Bone marrow (tissue), 2 donors: ENCODE results near the gene RBM22.
A peak's percentile ranks its signal among the peaks of the same experiment; 100 is the strongest.
"Not testable (repeated sequence)": the region's sequence is repeated elsewhere in the genome, so short reads cannot be mapped to it uniquely, and the experiment has no call there.

Source experiments
- DNase-seq, 2 donors: peaks; one replicate each; lab custom pipeline; 2025; lab: John Stamatoyannopoulos, UW

RBM22 gene

DNA sequence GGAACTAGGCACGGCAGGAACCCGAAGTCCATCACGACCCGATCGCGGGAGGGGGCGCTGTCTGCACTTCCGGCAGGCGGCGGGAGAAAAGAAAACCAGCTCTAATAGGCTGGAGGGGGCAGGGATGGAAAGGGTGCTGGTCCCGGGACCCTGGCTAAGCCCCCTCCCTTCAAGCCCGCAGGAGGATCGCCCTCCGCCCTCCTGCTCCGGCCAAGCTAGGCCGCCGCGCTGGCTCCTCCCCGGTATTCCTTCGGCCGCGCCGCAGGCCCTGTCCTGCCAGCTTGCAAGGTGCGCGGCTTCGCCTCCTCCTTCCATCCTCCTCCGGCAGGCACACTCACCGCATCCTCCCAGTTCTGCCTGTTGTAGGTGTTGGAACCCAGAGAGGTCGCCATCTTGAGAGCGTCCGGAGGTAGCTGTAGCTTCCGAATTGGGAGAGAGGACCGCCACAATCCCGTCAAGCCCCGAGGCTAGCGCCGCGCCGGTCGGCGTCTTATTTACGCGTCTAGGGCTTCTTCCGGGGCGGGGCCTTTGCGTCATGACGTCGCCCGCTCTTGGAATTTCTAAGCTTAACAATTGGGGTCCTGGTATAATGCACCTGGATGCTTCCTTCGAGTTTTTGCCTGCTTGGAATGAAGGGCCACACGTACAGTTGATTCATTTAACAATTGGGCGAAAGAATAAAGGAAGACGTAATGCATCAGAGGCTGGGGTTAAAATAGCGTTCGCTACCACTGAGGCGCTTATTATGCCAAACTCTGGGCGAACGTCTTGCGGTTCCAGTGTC, at the start of gene RBM22:
Gene RBM22 (minus strand): TSS at position 469 of the 784 bp plus-strand sequence. CDS start 77 bp downstream, at position 392.
- peak; percentile 75 to 80 for DNase-seq

DNA sequence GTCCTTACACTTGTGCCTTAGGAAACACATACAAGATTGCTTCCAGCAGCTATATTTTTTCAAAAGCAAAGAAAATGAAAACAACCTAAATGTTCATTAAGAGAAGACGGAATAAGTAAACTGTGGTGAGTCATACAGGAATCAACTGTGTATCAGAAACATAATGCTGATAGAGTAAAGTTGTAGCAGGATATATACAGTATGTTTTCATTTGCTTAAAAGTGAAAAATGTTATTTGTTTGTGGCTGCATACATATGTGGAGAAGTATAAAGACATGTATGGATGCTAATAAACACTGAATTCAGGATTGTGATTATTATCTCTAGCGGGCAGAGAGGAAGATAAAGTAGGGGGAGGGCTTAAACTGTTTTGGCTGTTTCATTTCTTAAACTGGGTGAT, 49.6 kb upstream of the RBM22 start:
- no peak for DNase-seq

DNA sequence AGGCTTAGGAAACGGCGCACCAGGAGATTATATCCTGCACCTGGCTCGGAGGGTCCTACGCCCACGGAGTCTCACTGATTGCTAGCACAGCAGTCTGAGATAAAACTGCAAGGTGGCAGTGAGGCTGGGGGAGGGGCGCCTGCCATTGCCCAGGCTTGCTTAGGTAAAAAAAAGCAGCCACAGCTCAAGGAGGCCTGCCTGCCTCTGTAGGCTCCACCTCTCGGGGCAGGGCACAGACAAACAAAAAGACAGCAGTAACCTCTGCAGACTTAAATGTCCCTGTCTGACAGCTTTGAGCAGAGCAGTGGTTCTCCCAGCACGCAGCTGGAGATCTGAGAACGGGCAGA, 42.3 kb upstream of the RBM22 start:
- not testable (repeated sequence) for DNase-seq

GRCh38 chr5:150742455-150743141, 41.7 kb upstream of the RBM22 start:
- not testable (repeated sequence) for DNase-seq

- no peak for DNase-seq
Measured at GRCh38 chr5:150740992-150741391, 40.1 kb upstream of the RBM22 start.

- no peak for DNase-seq
Measured at GRCh38 chr5:150738862-150739261, 38.0 kb upstream of the RBM22 start.

DNA sequence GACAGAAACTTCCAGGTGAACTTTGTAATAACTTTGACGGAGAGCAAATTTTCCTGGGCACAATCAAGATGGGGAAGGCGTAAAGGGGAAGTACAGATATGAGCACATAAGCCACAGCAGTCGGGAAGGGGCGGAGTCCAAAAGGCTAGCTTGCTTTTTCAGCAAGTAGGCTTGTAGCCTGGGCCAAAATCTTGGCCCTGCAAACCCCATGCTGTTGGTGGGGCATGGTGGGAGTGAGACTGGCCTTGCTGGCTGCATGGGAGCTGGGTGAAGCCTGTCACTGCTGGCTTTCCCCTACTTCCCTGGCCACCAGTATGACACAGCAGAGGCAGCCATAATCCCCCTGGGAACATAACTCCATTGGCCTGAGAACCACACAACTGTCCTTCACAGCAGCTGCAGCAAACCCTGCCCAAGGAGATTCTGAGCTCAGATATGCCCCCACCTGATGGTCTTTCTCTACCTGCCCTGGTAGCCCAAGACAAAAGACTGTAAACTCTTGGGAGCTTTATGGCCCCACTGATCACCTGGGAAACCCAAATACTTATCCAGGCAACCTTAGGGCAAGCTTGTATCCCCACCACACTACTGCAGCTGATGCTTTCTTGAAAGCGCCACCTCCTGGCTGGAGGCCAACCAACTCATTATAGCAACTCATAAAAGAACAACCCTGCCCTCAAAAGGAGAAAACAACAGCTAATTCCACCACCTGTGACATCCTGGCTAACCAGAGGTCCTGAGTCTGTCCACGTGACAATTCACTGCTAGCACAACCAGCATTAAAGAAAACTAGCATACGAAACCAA, 33.9 kb upstream of the RBM22 start:
- peak; percentile 29 to 51 for DNase-seq

DNA sequence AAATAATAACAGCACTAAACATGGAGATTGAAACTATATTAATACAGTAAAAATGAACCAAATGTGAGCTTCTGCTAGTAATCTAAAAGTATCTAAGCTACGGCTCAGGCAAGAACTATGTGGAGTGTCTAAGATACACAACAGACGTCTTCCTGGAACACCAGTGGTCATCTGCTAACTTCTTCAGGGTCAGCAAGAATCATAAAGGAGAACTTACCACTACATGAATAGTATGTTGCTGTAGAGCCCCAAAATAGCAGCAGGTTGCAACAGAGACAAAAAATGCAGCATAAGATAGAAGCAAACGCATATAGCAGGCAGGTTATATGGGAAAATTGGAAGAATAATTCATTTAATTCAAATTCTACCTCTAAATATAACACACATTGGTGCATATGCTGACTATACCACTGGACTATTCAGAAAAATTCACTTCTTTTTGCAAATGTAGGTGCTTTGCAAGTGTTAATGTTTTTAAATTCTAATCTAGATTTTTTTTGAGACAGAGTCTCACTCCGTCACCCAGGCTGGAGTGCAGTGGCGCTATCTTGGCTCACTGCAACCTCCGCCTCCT, 30.9 kb upstream of the RBM22 start:
- DNase-seq: no peak

GRCh38 chr5:150729859-150730258, 29.0 kb upstream of the RBM22 start:
- no peak for DNase-seq

GRCh38 chr5:150723845-150724244, 23.0 kb upstream of the RBM22 start:
- no peak for DNase-seq

DNA sequence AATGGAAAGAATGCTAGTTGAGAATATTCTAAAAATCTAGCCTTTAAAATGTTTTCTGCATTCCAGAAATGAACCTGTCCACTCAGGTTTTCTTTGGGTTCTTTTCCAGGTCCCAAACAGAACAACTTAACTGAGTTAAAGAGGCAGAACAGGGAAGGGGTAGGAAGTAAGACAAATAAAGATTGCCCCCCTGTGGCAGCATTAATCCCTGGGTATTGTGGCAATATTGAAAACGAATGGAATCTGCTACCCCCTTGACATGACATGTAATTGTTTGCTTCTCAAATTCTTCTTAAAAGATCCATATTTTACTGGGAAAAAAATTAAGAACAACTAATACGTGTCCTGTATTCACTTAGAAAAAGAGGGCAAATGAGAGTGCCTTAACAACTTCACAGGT, 9.3 kb upstream of the RBM22 start:
- peak in 1 of 2 donors; percentile 4 for DNase-seq

DNA sequence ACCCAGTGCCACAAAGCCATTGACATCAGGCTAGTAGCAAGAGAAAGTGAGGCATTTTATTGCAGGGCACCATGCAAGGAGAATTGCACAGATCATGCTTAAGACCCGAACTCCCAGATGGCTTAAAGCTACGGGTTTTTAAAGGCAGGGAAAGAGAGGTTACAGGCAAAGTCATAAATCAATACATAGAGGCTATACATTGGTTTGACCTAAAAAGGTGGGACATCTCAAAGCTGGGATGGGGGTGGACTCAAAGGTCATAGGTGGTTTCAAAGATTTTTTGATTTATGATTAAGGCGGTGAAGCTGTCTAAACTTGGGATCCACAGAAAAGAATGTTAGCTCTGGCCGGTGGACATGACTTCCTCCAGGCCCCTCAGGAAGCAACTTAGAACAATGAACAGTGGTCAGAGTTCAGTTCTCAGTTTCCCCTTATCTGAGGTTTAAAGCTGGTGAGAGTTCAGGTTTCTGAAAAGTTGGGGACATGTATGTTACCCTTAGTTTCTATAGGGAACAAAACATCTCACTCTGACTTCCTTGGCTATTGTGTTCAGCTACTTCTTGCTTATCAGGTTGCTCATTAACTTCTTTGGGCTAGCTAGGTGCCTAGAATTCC, 6.0 kb upstream of the RBM22 start:
- no peak for DNase-seq

- no peak for DNase-seq
Measured at GRCh38 chr5:150703762-150704161, 2.9 kb upstream of the RBM22 start.

- DNase-seq: no peak
Measured at GRCh38 chr5:150700246-150700593, 642 bp downstream of the RBM22 start.

DNA sequence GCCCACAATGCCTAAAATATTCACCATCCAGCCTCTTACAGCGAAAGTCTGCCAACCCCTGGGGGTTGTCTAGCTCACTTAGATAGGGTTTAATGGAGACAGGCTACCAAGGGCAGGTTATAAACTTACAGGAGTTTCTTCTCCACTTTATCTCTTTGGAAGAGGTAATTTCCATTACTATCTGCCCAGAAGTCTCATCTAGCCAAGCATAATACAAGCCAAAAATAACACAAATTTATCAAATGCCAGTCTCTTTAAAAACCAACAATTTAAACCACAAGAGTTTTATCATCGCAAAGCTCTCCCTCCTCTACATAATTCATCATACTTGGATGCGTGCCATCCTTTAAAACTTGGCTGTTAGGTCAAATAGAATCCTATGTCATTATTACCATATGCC, 6.2 kb downstream of the RBM22 start:
- no peak for DNase-seq

- DNase-seq: no peak
Measured at GRCh38 chr5:150692276-150692675, 8.6 kb downstream of the RBM22 start.

DNA sequence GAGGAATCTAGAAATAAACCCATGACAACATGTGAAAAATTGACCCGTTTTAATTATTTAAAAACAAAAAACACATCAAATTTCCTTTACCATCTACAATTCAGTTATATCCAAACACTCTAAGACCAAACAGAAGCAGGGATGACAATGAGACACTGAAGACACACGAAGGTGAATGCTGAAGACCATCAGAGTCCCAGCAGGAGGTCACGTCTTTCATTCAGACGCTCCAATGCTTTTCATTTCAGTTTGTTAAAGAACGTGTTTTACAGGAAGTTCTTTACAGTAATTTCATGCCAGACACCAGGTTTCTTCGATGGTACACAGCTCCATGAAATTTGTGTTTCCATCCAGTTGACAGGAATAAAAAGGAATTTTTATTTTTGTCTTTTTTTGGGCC, 10.1 kb downstream of the RBM22 start:
- DNase-seq: no peak

- no peak for DNase-seq
Measured at GRCh38 chr5:150689120-150689519, 11.7 kb downstream of the RBM22 start.

- DNase-seq: no peak
Measured at GRCh38 chr5:150676578-150676977, 24.3 kb downstream of the RBM22 start.

DNA sequence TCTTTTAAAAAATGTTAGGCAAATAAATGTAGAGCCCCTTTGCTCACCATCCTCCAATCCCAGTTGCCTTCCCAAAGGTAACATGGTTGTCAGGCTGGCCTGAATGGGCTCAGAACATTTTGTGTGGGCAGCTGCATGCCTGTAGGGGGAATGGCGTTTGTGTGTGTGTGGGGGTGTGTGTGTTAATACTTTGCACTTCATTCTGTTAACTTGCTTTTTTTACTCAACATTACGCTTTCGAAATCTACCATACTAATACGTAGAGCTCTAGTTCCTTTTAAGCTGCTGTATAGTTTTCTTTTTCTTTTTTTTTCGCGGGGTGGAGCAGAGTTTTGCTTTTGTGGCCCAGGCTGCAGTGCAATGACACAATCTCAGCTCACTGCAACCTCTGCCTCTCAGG, 25.8 kb downstream of the RBM22 start:
- no peak for DNase-seq

GRCh38 chr5:150674341-150674821, 26.5 kb downstream of the RBM22 start:
- no peak for DNase-seq

- DNase-seq: no peak
Measured at GRCh38 chr5:150672884-150673275, 28.0 kb downstream of the RBM22 start.
